OCI-LY7 (cell line): ENCODE measurements around the gene RPL10. TPM values are rescaled to one million over a fixed set of nuclear protein-coding genes. Genes with fewer than 3 reads are reported as not detected.

Experiments used
- BruUV-seq: library from RNA; stranded (reverse); fragments of 400-500 nt; replicated peaks from 2 replicates; lab custom pipeline; 2021; lab: Mats Ljungman, UMichigan
- CTCF ChIA-PET: fragments of 300-600 bp; sonication (Branson Sonifier 250); formaldehyde crosslinking; loops from one replicate; lab custom pipeline; 2022; ENCODE audit warnings: antibody characterized with exemption; ENCODE audit not compliant: unreplicated experiment; lab: Charles Lee
- POLR2A ChIA-PET: fragments of 300-600 bp; sonication (Branson Sonifier 250); formaldehyde crosslinking; loops from one replicate; lab custom pipeline; 2022; ENCODE audit warnings: antibody characterized with exemption; lab: Charles Lee
- DNase-seq: peaks from one replicate; pipeline ENCODE4 v3.0.0-alpha.2; 2015; ENCODE audit warnings: low spot score
- H2AFZ ChIP-seq: fragments of 200-600 bp; sonication (generic), shearing (Covaris generic); 2 replicates; pipeline ENCODE4 v1.6.1; 2014; ENCODE audit warnings: mild to moderate bottlenecking, antibody characterized with exemption, low read length, moderate library complexity
- H3K27ac ChIP-seq: fragments of 200-600 bp; sonication (generic); 2 replicates; pipeline ENCODE4 v1.5.1; 2014; ENCODE audit warnings: mixed run types, low read depth, mild to moderate bottlenecking, moderate library complexity, low read length, inconsistent platforms; ENCODE audit not compliant: poor library complexity, severe bottlenecking
- H3K36me3 ChIP-seq: fragments of 200-600 bp; sonication (generic); 2 replicates; pipeline ENCODE4 v1.6.1; 2014; ENCODE audit warnings: mild to moderate bottlenecking, antibody characterized with exemption, low read length, moderate library complexity, mixed read lengths; ENCODE audit not compliant: insufficient read depth
- H3K4me1 ChIP-seq: fragments of 200-600 bp; sonication (generic); 2 replicates; pipeline ENCODE4 v1.5.1; 2014; ENCODE audit warnings: mild to moderate bottlenecking, low read length; ENCODE audit not compliant: insufficient read depth, poor library complexity, severe bottlenecking
- H3K4me2 ChIP-seq: fragments of 200-600 bp; sonication (generic); 2 replicates; pipeline ENCODE4 v1.6.1; 2014; ENCODE audit warnings: mild to moderate bottlenecking, low read length
- H3K4me3 ChIP-seq: fragments of 200-600 bp; sonication (generic); 2 replicates; pipeline ENCODE4 v1.5.1; 2014; ENCODE audit warnings: mild to moderate bottlenecking, low read depth, low read length; ENCODE audit not compliant: poor library complexity, severe bottlenecking
- H3K79me2 ChIP-seq: fragments of 200-600 bp; sonication (generic); 2 replicates; pipeline ENCODE4 v1.6.1; 2016; ENCODE audit warnings: low read depth, mild to moderate bottlenecking, low read length, moderate library complexity, mixed read lengths; ENCODE audit not compliant: insufficient read depth
- H3K9me2 ChIP-seq: fragments of 200-600 bp; sonication (generic); 2 replicates; pipeline ENCODE4 v1.6.1; 2016; ENCODE audit warnings: mild to moderate bottlenecking, low read length, mixed read lengths; ENCODE audit not compliant: insufficient read depth
- H3K9me3 ChIP-seq: fragments of 200-600 bp; sonication (generic); 2 replicates; pipeline ENCODE4 v1.6.1; 2014; ENCODE audit warnings: mild to moderate bottlenecking, mixed run types, low read length, mixed read lengths
- H4K20me1 ChIP-seq: fragments of 200-600 bp; sonication (generic); 2 replicates; pipeline ENCODE4 v1.6.1; 2014; ENCODE audit warnings: mild to moderate bottlenecking, antibody characterized with exemption, low read length, moderate library complexity, mixed read lengths; ENCODE audit not compliant: insufficient read depth
- EZH2phosphoT487 ChIP-seq: fragments of 200-600 bp; sonication (generic); IDR thresholded peaks from 2 replicates; pipeline ENCODE4 v1.6.1; 2018; ENCODE audit warnings: low read depth, borderline replicate concordance, mild to moderate bottlenecking, mixed run types, antibody characterized with exemption, low read length, moderate library complexity, mixed read lengths
- intact Hi-C: fragments of 100-400 bp; cut with micrococcal nuclease; formaldehyde crosslinking; loops from one replicate; pipeline ENCODE4 v1.10.0; 2022; ENCODE audit not compliant: unreplicated experiment
- total RNA-seq, 2 experiments: library from RNA; depleted of rRNA in 1 of 2; stranded (reverse); fragments of >200 nt in 1 of 2; shearing (Covaris generic) in 1 of 2; gene quantifications; 2 replicates each; pipeline ENCODE4 v1.2.3, GENCODE V29; 2014 to 2022
- TF ChIP-seq, protein P1 (sequence below): fragments of 200-600 bp; sonication (generic); conservative IDR thresholded peaks from 2 replicates; pipeline ENCODE4 v1.5.1; 2014; ENCODE audit warnings: mild to moderate bottlenecking, antibody characterized with exemption, low read length, moderate library complexity, mixed read lengths

The RPL10 gene
- total RNA-seq, 2 experiments from 2014 or later: 2,447 to 4,261 TPM

DNA sequence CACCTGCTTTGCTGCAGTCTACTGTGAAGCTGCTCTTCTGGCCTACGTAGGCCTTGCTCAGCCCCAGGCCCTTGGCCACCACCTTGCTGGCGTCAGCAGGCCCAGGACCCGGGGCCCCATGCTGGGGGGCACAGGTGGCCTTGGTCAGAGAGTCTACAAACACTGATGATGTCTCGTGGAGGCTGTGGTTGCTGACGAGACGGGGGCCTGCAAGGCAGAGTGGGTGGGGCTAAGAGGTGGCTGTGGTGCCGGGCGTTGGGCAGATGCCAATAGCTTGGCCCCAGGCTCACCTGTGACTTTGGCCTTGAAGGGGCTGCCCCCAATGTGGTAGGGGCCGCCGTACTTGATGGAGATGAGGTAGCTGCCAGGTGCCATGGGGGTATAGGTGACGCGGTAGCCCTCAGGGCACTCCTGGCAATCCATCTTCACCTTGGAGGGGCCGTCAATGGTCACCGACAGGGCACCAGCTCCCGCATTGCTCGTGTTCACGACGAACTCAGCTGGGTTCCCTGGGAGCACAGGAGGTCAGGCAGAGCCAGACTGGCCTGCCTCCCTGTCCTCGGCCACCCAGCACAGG lies 48.7 kb upstream of the RPL10 start:
- CTCF ChIA-PET: interaction anchor here (0.7 kb wide), 1 partner anchor 53 kb away, joined by 4 read pairs; no protein-coding TSS in a partner anchor

DNA sequence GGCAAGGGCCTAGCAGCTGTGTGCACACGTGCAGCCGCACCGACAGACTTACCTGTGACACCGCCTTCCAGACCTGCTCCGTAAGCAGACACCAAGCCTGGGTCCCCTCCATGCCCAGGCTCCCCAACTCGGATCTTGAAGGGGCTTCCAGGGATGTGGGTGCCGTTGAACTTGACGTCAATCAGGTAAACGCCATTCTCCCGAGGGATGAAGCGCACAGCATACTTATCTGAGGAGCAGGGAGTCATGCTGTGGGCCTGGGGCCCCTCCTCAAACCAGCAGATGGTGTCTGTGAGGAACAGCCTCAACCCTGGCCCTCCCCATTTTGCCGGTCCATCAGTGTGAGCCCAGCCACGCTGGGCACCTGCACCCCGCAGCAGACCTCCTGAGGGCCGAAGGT lies 48.2 kb upstream of the RPL10 start:
- H3K9me3 ChIP-seq: no peaks in the 10 kb centered on the region
- no peak overlapping the region for H3K4me2 ChIP-seq
- CTCF ChIA-PET: interaction anchor here (0.7 kb wide), 1 partner anchor 52 kb away, joined by 4 read pairs; no protein-coding TSS in a partner anchor
- no peaks in the 10 kb centered on the region for H3K4me1 ChIP-seq
- POLR2A ChIA-PET: no interaction called here
- H3K4me3 ChIP-seq: no peak overlapping the region
- H4K20me1 ChIP-seq: no peaks in the 10 kb centered on the region
- no peaks in the 10 kb centered on the region for H3K79me2 ChIP-seq
- H3K9me2 ChIP-seq: no peaks in the 10 kb centered on the region
- TF ChIP-seq, protein P1, sequence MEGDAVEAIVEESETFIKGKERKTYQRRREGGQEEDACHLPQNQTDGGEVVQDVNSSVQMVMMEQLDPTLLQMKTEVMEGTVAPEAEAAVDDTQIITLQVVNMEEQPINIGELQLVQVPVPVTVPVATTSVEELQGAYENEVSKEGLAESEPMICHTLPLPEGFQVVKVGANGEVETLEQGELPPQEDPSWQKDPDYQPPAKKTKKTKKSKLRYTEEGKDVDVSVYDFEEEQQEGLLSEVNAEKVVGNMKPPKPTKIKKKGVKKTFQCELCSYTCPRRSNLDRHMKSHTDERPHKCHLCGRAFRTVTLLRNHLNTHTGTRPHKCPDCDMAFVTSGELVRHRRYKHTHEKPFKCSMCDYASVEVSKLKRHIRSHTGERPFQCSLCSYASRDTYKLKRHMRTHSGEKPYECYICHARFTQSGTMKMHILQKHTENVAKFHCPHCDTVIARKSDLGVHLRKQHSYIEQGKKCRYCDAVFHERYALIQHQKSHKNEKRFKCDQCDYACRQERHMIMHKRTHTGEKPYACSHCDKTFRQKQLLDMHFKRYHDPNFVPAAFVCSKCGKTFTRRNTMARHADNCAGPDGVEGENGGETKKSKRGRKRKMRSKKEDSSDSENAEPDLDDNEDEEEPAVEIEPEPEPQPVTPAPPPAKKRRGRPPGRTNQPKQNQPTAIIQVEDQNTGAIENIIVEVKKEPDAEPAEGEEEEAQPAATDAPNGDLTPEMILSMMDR: no peak
- no peak for TF ChIP-seq EZH2phosphoT487
- intact Hi-C loops: no loop called here
- no peak overlapping the region for H3K27ac ChIP-seq
- no peak for DNase-seq
- no peak overlapping the region for H2AFZ ChIP-seq
- H3K36me3 ChIP-seq: peaks cover 42% of the 10 kb centered on the region
- BruUV-seq: no TSS peak

More for the DNA sequence above, 48.7 kb upstream of the RPL10 start:
- H4K20me1 ChIP-seq: no peaks in the 10 kb centered on the region
- DNase-seq: no peak
- no TSS peak for BruUV-seq
- H3K79me2 ChIP-seq: no peaks in the 10 kb centered on the region
- no peak for TF ChIP-seq EZH2phosphoT487
- TF ChIP-seq, protein P1: no peak
- peaks cover 36% of the 10 kb centered on the region for H3K36me3 ChIP-seq
- H3K4me2 ChIP-seq: no peak overlapping the region
- H3K27ac ChIP-seq: no peak overlapping the region
- POLR2A ChIA-PET: no interaction called here
- H3K4me1 ChIP-seq: no peaks in the 10 kb centered on the region
- intact Hi-C loops: no loop called here
- no peaks in the 10 kb centered on the region for H3K9me2 ChIP-seq
- no peak overlapping the region for H2AFZ ChIP-seq
- no peaks in the 10 kb centered on the region for H3K9me3 ChIP-seq
- no peak overlapping the region for H3K4me3 ChIP-seq

DNA sequence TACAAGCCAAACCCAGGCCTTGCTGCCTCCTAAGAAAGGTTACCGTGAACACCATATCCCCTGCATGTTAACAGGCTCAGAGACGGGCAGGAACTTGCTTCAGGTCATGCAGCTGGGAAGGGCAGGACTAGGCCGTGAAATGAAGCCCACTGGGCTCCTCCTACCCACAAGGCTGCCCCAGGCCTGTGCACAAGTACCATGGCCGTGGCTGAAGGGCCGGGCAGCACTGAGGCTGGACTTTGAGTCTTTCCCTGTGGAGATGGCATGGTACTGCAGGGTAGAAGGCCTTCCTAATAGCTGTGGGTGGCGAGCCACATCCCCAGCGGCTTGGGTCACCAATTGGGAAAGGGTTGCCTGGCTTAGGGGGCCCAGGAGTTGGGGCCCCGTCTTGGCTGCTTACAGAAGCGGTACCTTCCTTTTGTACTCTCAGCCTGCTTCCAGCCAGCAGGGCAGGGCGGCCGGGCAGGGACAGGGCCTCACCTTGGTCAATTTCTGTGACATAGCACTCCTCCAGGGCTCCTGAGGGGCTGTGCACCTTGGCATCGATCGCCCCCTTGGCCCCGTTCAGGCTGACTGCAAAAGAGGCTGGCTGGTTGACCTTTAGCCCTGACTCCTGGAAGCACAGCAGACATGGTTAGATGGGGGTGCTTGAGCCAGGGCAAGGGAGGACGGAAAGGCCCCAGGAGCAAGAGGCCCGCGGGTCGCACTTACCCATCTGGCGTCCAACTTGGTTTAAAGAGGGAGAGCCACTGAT lies 47.6 kb upstream of the RPL10 start:
- intact Hi-C loops: no loop called here
- no peak overlapping the region for H2AFZ ChIP-seq
- peaks cover 42% of the 10 kb centered on the region for H3K36me3 ChIP-seq
- H3K4me1 ChIP-seq: no peaks in the 10 kb centered on the region
- H3K9me2 ChIP-seq: no peaks in the 10 kb centered on the region
- H4K20me1 ChIP-seq: no peaks in the 10 kb centered on the region
- CTCF ChIA-PET: no interaction called here
- no peak overlapping the region for H3K4me3 ChIP-seq
- no peak for DNase-seq
- H3K9me3 ChIP-seq: no peaks in the 10 kb centered on the region
- no peak overlapping the region for H3K27ac ChIP-seq
- BruUV-seq: no TSS peak
- no peak for TF ChIP-seq EZH2phosphoT487
- TF ChIP-seq, protein P1: no peak
- no peak overlapping the region for H3K4me2 ChIP-seq
- POLR2A ChIA-PET: no interaction called here
- no peaks in the 10 kb centered on the region for H3K79me2 ChIP-seq
